ENCODE measurements around the gene RAMP3.
"Not testable (repeated sequence)": the region's sequence is repeated elsewhere in the genome, so short reads cannot be mapped to it uniquely, and the experiment has no call there.

The RAMP3 gene

DNA sequence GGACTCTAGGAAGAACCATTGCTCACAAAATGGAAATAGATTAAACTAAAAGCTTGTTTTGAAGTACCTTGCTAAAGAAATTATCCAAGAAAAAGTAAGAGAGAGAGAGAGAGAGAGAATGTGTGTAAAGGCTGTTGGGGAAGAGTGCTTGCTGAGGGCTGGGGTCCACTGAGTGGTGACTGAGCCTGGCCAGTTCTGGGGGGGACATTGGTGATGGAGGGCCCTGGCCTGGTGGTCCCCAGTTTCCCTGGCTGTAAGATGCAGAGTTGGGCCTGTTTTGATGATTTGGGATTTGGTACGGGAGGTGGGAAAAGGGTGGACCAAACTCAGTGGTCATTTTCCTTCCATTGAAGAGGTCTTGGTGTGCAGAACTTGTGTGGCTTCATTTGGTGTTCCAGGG lies 880 bp downstream of the RAMP3 start:
- DNase-seq: no peak

GRCh38 chr7:45159296-45159695 lies 1.7 kb downstream of the RAMP3 start:
- DNase-seq: no peak

DNA sequence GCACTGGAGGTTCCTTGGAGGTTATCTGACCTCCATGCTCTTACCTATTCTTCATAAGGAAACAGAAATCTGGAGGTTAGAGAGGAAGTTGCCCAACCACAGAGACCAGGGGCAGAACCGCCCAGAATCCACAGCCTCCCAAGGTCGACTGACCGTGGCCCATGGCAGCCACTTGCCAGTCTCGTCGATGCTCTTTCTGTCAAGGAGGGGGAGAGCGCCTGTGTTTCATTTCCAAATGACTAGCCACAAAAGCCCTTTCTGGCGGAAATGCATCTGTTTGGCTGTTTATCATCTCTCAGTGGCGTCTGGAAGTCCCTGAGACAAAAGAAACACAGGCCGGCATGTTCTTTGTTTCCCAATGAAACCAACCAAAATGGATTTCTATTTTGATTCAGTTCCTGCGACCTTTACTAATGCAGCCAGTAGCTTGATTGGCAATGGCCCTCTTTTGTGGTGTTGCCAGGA lies 2.9 kb downstream of the RAMP3 start:
- no peak for DNase-seq

DNA sequence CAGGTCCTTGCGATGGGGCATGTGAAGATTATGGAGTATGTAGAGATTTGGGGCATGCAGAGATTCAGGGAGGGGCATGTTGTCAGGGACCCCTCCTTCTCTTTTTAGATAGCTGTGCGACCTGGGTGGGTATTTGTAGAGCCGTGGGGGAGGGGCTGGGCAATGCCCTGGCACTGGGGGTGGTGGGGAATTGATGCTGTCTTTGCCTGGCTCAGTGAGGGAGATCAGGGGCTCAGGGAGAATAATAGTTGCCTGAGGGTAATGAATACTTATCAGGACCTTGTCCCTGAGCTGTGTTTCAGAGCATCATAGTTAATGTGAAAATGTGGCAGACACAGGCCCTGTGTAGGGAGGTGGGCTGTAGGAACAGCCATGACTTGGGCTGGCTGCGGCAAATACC lies 3.5 kb downstream of the RAMP3 start:
- no peak for DNase-seq

DNA sequence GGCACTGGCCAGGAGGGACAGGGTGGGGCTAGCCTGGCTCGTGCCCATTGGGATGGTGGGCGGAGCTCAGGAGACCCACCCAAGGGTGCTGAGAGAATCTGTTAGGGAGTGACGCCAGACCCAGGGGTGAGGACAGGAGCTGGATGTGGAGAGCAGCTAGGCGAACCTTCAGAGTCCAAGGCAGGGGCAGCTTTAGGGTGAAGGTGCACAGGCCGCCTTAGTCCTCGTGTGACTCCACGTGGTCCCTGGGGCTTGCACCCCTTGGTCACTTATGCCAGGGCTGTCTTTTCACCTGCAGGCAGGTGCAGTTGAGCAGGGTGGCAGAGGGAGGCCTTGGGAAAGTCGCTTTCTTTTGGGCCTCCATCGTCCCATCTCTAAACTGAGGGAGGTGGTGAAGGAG lies 4.3 kb downstream of the RAMP3 start:
- no peak for DNase-seq

GRCh38 chr7:45162311-45162845 lies 4.8 kb downstream of the RAMP3 start:
- no peak for DNase-seq

DNA sequence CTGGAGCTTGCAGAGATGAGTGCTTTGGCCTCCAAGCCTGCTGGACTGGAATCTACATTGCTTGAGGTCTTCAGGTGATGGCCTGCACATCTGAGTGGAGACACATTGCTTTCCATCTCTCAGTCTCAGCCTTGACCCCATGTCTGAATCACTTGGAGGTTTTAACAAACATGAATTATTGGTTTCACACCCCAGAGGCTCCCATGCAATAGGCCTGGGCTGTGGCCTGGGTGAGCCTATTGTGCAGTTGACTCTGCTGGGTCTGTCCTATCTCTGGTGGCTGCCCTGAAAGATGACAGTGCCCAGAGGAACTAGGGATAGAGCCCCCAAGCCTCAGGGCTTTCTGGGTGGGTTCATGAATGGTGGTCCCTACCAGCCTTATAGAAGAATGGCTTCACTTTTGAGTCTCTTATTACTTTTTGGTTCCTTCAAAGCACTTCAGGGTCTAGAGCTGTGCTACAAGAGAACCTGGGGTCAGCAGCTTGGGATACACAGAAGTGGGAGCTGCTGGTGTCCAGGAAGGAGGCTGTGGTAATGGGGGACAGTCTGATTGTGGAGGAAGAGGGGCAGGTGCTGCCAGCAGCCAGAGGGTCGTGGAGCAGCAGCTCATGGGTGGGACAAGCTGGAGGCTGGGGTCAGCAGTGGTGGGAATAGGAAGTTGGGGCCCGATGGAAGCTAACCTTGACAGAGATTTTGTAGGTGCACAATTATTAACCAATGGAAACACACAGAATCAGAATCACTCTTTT lies 5.5 kb downstream of the RAMP3 start:
- no peak for DNase-seq

DNA sequence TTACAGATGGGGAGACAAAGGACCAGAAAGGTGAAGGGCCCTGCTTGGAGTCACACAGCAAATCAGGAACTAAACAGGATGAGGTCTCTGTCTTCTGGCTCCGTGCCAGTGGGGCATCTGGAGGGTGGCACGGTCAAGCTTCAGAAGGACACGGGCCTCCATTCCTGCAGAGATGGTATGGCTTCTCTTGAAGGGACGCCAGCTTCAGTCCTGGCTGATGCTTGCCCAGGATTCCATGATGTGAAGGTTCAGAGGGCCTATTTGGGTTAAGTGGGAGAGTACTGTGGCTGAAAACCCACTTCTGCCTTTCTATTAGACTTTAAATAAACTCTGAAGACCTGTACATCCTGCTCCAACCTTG lies 6.1 kb downstream of the RAMP3 start:
- no peak for DNase-seq

DNA sequence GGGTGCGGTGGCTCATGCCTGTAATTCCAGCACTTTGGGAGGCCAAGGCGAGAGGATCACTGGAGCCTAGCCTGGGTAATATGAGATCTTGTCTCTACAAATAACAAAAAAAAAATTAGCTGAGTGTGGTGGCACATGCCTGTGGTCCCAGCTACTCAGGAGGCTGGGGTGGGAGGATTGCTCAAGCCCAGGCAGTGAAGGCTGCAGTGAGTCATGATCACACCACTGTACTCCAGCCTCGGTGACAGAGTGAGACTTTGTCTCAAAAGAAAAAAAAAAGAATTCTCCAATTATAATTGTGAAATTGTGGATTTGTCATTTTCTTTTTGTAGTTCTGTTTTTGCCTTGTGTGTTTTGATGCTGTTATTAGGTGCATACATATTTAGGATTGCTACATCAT lies 6.7 kb downstream of the RAMP3 start:
- DNase-seq: not testable (repeated sequence)

DNA sequence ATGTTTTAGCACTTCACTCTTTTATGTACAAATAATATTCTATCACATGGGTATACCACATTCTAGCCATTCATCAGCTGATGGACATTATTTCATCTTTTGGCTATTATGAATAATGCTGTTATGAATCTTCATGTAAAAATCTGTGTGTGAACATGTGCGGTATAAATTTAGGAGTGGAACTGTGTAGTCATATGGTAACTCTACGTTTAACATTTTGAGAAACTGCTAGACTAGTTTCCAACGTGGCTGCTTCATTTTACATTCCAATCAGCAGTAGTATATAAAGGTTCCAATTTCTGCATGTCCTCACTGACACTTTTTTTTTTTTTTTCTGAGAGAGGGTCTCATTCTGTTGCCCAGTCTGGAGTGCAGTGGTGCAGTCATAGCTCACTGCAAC lies 8.3 kb downstream of the RAMP3 start:
- DNase-seq: no peak

- no peak for DNase-seq
Observed at GRCh38 chr7:45171946-45172345, 14.4 kb downstream of the RAMP3 start.

GRCh38 chr7:45173596-45174327 lies 16.2 kb downstream of the RAMP3 start:
- no peak for DNase-seq

- no peak for DNase-seq
Observed at GRCh38 chr7:45174328-45174610, 16.7 kb downstream of the RAMP3 start.

DNA sequence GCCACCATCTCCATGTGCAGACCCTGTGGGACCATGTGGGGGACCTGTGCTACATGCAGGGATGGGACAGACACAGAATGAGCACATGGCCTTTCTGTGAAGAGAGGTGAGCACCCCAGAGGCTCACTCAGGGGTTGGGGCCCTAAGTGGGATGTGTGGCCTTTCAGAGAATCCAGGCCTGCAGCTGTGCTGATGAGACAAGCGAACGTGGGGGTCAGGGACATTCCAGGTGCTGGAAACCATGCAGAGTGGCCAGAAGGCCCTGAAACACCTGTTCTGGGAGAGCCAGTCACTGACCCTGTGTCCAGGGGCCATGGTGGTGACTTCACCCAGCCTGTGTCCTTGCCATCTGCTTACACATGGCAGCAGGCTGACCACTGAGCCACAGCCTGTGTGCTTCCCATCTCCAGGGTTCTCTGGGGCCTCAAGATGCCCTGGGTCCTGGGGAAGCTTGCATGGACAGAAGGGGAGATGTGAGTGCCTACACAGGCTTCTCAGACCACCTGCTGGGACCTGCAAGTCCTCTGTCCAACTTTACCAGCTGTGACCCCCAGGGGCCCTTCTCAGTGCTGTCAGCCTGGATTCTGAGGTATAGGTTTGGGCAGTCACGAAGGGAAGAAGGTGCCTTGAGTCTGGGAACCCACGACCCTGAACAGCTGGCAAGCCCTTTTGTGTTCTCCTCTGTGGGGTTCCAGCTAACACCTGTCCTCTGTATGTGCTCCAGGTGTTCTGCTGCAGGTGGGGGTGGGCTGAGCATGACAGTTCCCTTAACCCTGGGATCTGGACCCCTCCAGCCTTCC lies 17.6 kb downstream of the RAMP3 start:
- no peak for DNase-seq

- DNase-seq: no peak
Observed at GRCh38 chr7:45176091-45176490, 18.5 kb downstream of the RAMP3 start.

GRCh38 chr7:45176886-45177731 lies 19.5 kb downstream of the RAMP3 start:
- DNase-seq: no peak

- no peak for DNase-seq
Observed at GRCh38 chr7:45177801-45178200, 20.2 kb downstream of the RAMP3 start.

GRCh38 chr7:45178241-45179225 lies 20.9 kb downstream of the RAMP3 start:
- DNase-seq: no peak

GRCh38 chr7:45179666-45180065 lies 22.1 kb downstream of the RAMP3 start:
- no peak for DNase-seq

GRCh38 chr7:45180084-45180986 lies 22.7 kb downstream of the RAMP3 start:
- DNase-seq: no peak

All from CD4-positive, alpha-beta T cell treated with Interleukin-17A for 1 hour (primary cell).